H4 (cell line): ENCODE measurements around the gene FNIP2. TPM values are rescaled to one million over a fixed set of nuclear protein-coding genes. Genes with fewer than 3 reads are reported as not detected.
"Not testable (repeated sequence)": the region's sequence is repeated elsewhere in the genome, so short reads cannot be mapped to it uniquely, and the experiment has no call there.

Experiments
- DNase-seq: peaks from one replicate; pipeline ENCODE4 v3.0.0-alpha.2; 2015; ENCODE audit warnings: low spot score
- total RNA-seq: library from RNA; depleted of rRNA; stranded (reverse); fragments of >200 nt; shearing (Covaris generic); gene quantifications from 2 replicates; pipeline ENCODE4 v1.2.3, GENCODE V29; 2014; rRNA removed

FNIP2 gene
- total RNA-seq, 1 experiment from 2014 or later: 5.7 TPM

- not testable (repeated sequence) for DNase-seq
Measured at GRCh38 chr4:158956918-158957317, 188.1 kb downstream of the FNIP2 start.

Other genes with a start within 250 kb of the FNIP2 start
- gene RXFP1, start 247.1 kb upstream of the FNIP2 start, total RNA-seq: not detected in 2 replicates
- 19.0 and 29.8 TPM in 2 replicates for gene C4orf46, start 97.1 kb upstream of the FNIP2 start, total RNA-seq
- 18.5 and 18.7 TPM in 2 replicates for gene ETFDH, start 96.7 kb upstream of the FNIP2 start, total RNA-seq
- gene PPID, start 45.6 kb upstream of the FNIP2 start, total RNA-seq: 39.7 and 41.6 TPM in 2 replicates